ENCODE measurements around the gene AGO4.

DNA sequence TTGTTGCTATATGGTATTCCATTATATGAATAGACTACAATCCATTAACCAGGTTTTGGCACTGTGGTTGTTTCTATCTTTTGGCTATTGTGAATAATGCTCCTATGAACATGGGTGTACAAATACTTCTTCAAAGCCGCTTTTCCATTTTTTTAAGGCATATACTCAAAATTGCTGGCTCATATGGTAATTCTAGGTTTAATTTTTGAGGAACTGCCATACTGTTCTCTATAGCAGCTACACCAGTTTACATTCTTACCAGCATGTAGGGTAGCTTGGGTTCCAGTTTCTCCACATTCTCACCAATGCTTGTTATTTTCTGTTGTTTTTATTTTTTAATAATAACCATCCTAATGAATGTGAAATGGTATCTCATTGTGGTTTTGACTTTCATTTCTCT is 55.3 kb downstream of the AGO4 start:
- TF ChIP-seq, protein P1, sequence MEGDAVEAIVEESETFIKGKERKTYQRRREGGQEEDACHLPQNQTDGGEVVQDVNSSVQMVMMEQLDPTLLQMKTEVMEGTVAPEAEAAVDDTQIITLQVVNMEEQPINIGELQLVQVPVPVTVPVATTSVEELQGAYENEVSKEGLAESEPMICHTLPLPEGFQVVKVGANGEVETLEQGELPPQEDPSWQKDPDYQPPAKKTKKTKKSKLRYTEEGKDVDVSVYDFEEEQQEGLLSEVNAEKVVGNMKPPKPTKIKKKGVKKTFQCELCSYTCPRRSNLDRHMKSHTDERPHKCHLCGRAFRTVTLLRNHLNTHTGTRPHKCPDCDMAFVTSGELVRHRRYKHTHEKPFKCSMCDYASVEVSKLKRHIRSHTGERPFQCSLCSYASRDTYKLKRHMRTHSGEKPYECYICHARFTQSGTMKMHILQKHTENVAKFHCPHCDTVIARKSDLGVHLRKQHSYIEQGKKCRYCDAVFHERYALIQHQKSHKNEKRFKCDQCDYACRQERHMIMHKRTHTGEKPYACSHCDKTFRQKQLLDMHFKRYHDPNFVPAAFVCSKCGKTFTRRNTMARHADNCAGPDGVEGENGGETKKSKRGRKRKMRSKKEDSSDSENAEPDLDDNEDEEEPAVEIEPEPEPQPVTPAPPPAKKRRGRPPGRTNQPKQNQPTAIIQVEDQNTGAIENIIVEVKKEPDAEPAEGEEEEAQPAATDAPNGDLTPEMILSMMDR (IDR thresholded peaks at IDR 0.05), result no peak
- no peak for TF ChIP-seq POLR2AphosphoS5 (IDR thresholded peaks at IDR 0.05; ENCODE audit: low read depth, low read length)
- TF ChIP-seq SIN3A (IDR thresholded peaks at IDR 0.05; ENCODE audit: borderline replicate concordance, insufficient read depth, low read depth, low read length), result no peak
- TF ChIP-seq, protein P2, sequence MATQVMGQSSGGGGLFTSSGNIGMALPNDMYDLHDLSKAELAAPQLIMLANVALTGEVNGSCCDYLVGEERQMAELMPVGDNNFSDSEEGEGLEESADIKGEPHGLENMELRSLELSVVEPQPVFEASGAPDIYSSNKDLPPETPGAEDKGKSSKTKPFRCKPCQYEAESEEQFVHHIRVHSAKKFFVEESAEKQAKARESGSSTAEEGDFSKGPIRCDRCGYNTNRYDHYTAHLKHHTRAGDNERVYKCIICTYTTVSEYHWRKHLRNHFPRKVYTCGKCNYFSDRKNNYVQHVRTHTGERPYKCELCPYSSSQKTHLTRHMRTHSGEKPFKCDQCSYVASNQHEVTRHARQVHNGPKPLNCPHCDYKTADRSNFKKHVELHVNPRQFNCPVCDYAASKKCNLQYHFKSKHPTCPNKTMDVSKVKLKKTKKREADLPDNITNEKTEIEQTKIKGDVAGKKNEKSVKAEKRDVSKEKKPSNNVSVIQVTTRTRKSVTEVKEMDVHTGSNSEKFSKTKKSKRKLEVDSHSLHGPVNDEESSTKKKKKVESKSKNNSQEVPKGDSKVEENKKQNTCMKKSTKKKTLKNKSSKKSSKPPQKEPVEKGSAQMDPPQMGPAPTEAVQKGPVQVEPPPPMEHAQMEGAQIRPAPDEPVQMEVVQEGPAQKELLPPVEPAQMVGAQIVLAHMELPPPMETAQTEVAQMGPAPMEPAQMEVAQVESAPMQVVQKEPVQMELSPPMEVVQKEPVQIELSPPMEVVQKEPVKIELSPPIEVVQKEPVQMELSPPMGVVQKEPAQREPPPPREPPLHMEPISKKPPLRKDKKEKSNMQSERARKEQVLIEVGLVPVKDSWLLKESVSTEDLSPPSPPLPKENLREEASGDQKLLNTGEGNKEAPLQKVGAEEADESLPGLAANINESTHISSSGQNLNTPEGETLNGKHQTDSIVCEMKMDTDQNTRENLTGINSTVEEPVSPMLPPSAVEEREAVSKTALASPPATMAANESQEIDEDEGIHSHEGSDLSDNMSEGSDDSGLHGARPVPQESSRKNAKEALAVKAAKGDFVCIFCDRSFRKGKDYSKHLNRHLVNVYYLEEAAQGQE (IDR thresholded peaks at IDR 0.05; ENCODE audit: insufficient read depth in 1 of 2, low read depth in 2 of 2, low read length in 1 of 2), result no peak
- no peak for TF ChIP-seq TCF7L2 (IDR thresholded peaks at IDR 0.05; ENCODE audit: low read depth, low read length)

All from Panc1 (cell line).